Kidney epithelial cell (primary cell): ENCODE results near the gene OTUD5. TPM values are rescaled to one million over a fixed set of nuclear protein-coding genes. Genes with fewer than 3 reads are reported as not detected.
A peak's percentile ranks its signal among the peaks of the same experiment; 100 is the strongest.

Experiments
- DNase-seq: peaks from one replicate; pipeline ENCODE4 v3.0.0-alpha.2; 2010; ENCODE audit warnings: low read depth
- H3K27me3 ChIP-seq: 2 replicates; pipeline ENCODE4 v1.6.0; 2011; ENCODE audit warnings: low read length; ENCODE audit not compliant: control insufficient read depth, insufficient read depth
- H3K36me3 ChIP-seq: 2 replicates; pipeline ENCODE4 v1.5.1; 2011; ENCODE audit warnings: low read length; ENCODE audit not compliant: control insufficient read depth, insufficient read depth
- H3K4me3 ChIP-seq: 2 replicates; pipeline ENCODE4 v1.5.1; 2011; ENCODE audit warnings: low read depth, mild to moderate bottlenecking, control low read depth, low read length
- total RNA-seq: library from RNA; depleted of rRNA; stranded (reverse); fragments of >200 nt; gene quantifications from 2 replicates; pipeline ENCODE4 v1.2.3, GENCODE V29; 2015
- TF ChIP-seq, protein P1 (sequence below): IDR thresholded peaks from 2 replicates; pipeline ENCODE4 v1.5.1; 2011; ENCODE audit warnings: mild to moderate bottlenecking, moderate library complexity, low read length, control low read depth, inconsistent platforms; ENCODE audit not compliant: insufficient read depth, poor library complexity, severe bottlenecking

OTUD5 gene
- total RNA-seq, 1 donor from 2014 or later, result 51.7 TPM

DNA sequence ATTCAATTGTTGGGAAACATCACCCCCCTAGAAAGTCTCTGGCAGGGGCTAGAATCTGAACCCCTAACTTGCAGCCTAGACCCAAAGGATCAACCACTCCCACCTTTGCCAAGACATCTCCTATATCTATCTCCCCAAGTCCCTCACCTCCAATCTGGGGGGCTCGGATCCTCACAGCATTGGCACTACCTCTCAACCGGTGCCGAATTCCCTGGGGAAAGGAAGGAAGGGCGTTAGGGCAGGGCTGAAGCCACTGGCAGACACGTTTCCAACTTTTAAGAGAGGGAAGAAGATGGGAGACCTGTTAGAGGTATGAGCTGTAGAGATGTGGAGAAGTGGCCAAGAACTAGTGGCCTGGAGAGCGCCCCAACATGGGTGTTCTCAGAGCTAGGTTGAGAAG lies 62.5 kb downstream of the OTUD5 start:
- TF ChIP-seq, protein P1, sequence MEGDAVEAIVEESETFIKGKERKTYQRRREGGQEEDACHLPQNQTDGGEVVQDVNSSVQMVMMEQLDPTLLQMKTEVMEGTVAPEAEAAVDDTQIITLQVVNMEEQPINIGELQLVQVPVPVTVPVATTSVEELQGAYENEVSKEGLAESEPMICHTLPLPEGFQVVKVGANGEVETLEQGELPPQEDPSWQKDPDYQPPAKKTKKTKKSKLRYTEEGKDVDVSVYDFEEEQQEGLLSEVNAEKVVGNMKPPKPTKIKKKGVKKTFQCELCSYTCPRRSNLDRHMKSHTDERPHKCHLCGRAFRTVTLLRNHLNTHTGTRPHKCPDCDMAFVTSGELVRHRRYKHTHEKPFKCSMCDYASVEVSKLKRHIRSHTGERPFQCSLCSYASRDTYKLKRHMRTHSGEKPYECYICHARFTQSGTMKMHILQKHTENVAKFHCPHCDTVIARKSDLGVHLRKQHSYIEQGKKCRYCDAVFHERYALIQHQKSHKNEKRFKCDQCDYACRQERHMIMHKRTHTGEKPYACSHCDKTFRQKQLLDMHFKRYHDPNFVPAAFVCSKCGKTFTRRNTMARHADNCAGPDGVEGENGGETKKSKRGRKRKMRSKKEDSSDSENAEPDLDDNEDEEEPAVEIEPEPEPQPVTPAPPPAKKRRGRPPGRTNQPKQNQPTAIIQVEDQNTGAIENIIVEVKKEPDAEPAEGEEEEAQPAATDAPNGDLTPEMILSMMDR, result no peak
- no peak overlapping the region for H3K4me3 ChIP-seq
- no peaks in the 10 kb centered on the region for H3K36me3 ChIP-seq
- H3K27me3 ChIP-seq, result no peaks in the 10 kb centered on the region
- no peak for DNase-seq

DNA sequence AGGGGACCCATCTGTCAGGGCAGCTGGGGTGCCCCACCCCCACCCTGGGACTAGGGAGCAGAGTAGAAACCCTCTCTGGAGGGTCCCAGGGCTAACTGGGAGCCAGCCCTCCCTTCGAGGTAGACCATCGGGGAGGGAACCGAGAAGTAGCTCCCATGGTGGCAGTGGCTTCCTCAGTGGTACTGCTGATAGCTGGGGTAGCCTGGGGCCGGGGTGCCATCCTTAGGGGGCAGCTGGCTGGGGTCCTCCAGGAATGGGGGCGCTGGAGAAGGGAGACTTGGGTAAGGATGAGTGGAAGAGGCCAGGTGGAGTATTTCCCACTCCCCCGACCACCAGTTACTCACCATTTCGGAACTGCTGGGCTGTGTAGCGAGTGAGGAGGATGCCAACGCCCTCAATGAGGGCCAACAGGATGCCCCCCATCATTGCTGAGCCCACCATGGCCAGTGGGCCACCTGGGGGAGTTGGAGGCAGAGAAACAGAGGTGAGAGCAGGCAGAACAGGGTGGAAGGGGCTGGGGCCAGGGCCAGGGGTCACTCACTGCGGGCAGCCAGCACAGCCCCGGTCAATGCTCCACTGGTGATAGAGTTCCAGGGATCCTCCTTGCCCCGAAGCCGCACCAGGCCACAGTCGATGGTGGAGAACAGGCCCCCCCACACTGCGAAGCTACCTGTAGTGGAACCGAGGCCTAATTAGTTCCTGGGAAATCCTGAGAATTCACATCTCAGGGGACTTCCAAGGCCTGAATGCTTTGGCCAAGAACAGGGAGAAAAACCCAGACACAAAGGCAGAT lies 63.7 kb downstream of the OTUD5 start:
- no peaks in the 10 kb centered on the region for H3K27me3 ChIP-seq
- no peaks in the 10 kb centered on the region for H3K36me3 ChIP-seq
- DNase-seq, result no peak
- TF ChIP-seq, protein P1, result no peak
- H3K4me3 ChIP-seq, result no peak overlapping the region

DNA sequence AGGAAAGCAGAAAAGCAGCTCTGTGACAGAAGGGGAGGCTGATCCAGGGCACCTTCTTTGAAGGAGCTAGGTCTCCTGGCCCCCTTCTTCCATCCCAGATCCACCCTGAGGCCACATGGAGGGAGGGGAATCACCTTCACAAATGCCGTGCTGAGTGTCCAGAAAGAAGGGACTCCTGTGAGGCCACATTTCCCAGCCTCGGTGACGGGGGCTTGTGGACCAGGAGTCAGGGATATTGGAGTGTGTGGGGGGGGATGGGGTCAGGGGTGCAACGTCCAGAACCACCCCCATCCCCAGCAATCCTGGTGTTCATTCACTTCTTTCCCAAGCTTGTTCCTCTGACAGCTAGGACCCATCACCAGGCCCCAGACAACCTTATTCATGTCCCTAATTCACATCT lies 64.5 kb downstream of the OTUD5 start:
- H3K36me3 ChIP-seq, result no peaks in the 10 kb centered on the region
- no peaks in the 10 kb centered on the region for H3K27me3 ChIP-seq
- TF ChIP-seq, protein P1, result no peak
- H3K4me3 ChIP-seq, result no peak overlapping the region
- no peak for DNase-seq

DNA sequence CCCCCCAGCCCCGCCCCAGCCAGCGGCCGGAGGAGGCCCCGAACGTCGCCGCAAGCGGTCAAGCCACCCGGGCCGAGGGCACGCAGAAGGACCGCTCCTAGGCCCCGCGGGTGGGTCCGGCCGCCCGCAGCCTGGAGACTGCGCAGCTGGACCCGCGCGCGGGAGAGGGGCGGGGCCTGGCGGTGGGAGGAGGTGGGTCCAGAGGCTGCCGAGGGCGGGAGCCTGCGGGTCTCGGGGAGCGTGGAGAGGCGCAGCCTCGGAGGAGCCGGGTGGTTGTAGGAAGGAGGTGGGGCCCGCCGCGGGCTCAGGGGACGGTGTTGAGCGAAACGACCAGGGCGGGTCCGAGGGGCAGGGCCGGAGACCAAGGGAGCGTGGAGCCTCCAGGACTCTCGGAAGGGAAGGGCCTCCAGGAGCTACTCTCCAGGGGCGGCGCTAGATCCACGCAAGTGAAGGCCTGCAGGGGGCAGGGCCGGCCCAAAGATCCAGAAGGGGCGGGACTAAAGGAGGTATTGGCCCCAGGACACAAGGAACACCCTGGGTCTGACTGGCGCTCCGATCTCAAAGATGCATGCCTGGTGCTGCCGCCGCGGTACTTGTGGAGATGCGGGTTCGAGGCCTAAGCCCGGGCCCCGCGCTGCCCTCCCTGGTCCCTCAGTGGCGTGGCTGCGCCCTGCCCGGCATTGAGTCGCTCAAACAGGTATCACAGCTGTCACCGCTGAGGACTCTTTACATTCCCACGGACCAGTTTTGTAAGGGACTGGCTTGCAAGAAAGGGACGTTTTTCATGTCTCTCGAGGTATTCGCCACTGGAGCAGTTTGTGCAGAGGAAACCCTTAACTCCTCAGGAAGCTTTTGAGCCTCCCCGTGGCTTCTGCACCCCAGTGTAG lies 65.8 kb downstream of the OTUD5 start:
- Histone ChIP-seq H3K36me3 (no peaks in the 10 kb centered on the region), H3K27me3 (no peaks in the 10 kb centered on the region), H3K4me3 (peak overlapping the region; percentile 43)
- TF ChIP-seq, protein P1, result peak; percentile 62
- DNase-seq, result peak; percentile 49

DNA sequence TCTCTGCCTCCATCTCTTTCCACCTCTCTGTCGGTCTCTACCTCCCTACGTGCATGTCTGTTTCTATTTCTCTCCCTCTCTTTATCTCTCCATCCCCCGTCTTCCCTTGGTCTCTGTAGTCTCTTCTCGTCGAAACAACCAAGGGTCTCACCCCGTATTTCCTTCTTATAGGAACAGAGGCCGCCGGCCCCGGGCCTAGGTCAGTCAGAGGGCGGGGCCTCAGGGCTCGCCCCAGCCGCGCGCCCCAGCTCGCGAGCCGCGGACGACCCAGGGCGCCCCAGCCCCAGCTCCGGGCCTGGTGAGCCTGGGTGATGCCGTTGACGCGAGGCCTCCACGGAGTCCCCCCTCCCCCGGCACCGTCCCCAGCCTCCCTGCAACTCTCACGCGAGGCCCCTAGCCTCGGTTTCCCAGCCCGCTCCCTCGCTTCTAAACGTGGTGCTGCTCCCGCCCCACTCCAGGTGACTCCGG lies 66.4 kb downstream of the OTUD5 start:
- H3K4me3 ChIP-seq, result peak overlapping the region; percentile 43
- DNase-seq, result no peak
- H3K27me3 ChIP-seq, result no peaks in the 10 kb centered on the region
- TF ChIP-seq, protein P1, result no peak
- no peaks in the 10 kb centered on the region for H3K36me3 ChIP-seq
